Measurements from ENCODE around the gene USP54. TPM values are rescaled to one million over a fixed set of nuclear protein-coding genes. Genes with fewer than 3 reads are reported as not detected.

USP54 gene
- total RNA-seq, 1 experiment from 2014 or later: 37.9 TPM

GRCh38 chr10:73561192-73561591 lies 29.9 kb downstream of the USP54 start:
- TF ChIP-seq, protein P1, sequence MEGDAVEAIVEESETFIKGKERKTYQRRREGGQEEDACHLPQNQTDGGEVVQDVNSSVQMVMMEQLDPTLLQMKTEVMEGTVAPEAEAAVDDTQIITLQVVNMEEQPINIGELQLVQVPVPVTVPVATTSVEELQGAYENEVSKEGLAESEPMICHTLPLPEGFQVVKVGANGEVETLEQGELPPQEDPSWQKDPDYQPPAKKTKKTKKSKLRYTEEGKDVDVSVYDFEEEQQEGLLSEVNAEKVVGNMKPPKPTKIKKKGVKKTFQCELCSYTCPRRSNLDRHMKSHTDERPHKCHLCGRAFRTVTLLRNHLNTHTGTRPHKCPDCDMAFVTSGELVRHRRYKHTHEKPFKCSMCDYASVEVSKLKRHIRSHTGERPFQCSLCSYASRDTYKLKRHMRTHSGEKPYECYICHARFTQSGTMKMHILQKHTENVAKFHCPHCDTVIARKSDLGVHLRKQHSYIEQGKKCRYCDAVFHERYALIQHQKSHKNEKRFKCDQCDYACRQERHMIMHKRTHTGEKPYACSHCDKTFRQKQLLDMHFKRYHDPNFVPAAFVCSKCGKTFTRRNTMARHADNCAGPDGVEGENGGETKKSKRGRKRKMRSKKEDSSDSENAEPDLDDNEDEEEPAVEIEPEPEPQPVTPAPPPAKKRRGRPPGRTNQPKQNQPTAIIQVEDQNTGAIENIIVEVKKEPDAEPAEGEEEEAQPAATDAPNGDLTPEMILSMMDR (conservative IDR thresholded peaks at IDR 0.05): no peak
- no peak overlapping the region for H2BK12ac ChIP-seq (ENCODE audit: insufficient read length, low read depth, low read length)
- no peak overlapping the region for H4K5ac ChIP-seq (ENCODE audit: insufficient read length, low read depth, low read length)
- no peaks in the 10 kb centered on the region for H3K27me3 ChIP-seq (ENCODE audit: insufficient read depth, low read length)
- H3T11ph ChIP-seq (ENCODE audit: low read length): no peak overlapping the region
- H3K4ac ChIP-seq (ENCODE audit: low read depth, low read length): no peak overlapping the region
- Mint-ChIP-seq H3K4me3 (no peak overlapping the region), H3K4me1 (no peaks in the 10 kb centered on the region), H3K27me3 (ENCODE audit: low read depth) (no peaks in the 10 kb centered on the region), H3K27ac (no peak overlapping the region), H3K36me3 (ENCODE audit: insufficient read depth in 1 of 3, low read depth in 3 of 3) (peaks cover 0 to 10% (median 0%) of the 10 kb centered on the region in 3 experiments; a peak in 3 of 7 replicates), H3K9me3 (no peaks in the 10 kb centered on the region)
- no peaks in the 10 kb centered on the region for H3K4me1 ChIP-seq (ENCODE audit: insufficient read depth, low read length)
- H2AFZ ChIP-seq (ENCODE audit: low read length): no peak overlapping the region
- H3K4me2 ChIP-seq (ENCODE audit: insufficient read depth, insufficient read length, low read length): no peak overlapping the region
- no CpG with 5 or more reads among the region's 1 CpG for WGBS (ENCODE audit: extremely low coverage, insufficient read length, low lambda C conversion rate)
- H3K27ac ChIP-seq (ENCODE audit: insufficient read length, low read depth, low read length): no peak overlapping the region
- H3K56ac ChIP-seq (ENCODE audit: insufficient read length, low read depth, low read length): no peak overlapping the region
- no peaks in the 10 kb centered on the region for H3K79me1 ChIP-seq (ENCODE audit: insufficient read depth, low read depth, low read length, poor library complexity, severe bottlenecking)
- H2AK5ac ChIP-seq (ENCODE audit: insufficient read length, low read length): no peak overlapping the region
- no peak overlapping the region for H2BK15ac ChIP-seq (ENCODE audit: low read depth, low read length)
- no peak overlapping the region for H3K14ac ChIP-seq (ENCODE audit: insufficient read depth, low read length)
- no peaks in the 10 kb centered on the region for H3K79me2 ChIP-seq (ENCODE audit: insufficient read depth, low read length)
- no peak overlapping the region for H4K8ac ChIP-seq (replicated peaks; ENCODE audit: insufficient read length, low read depth, low read length)
- no peak overlapping the region for H3K23ac ChIP-seq (ENCODE audit: insufficient read length, low read depth, low read length)
- H2BK120ac ChIP-seq (ENCODE audit: low read depth, low read length, poor library complexity, severe bottlenecking): no peak overlapping the region
- no peak overlapping the region for H3K18ac ChIP-seq (ENCODE audit: insufficient read length, low read depth, low read length)
- no peaks in the 10 kb centered on the region for H4K20me1 ChIP-seq (ENCODE audit: control insufficient read depth, insufficient read depth, insufficient read length)
- no peak overlapping the region for H3K9ac ChIP-seq (ENCODE audit: extremely low read depth, insufficient read length, low read length)
- DNase-seq: no peak
- H4K91ac ChIP-seq (ENCODE audit: insufficient read length, low read depth, low read length): no peak overlapping the region
- H3K9me3 ChIP-seq (ENCODE audit: control insufficient read depth, low read depth, low read length): no peaks in the 10 kb centered on the region
- no peaks in the 10 kb centered on the region for H3K23me2 ChIP-seq (ENCODE audit: insufficient read length, low read depth, low read length, poor library complexity, severe bottlenecking)
- H2BK20ac ChIP-seq (ENCODE audit: low read depth, low read length, poor library complexity, severe bottlenecking): no peak overlapping the region
- H2BK5ac ChIP-seq (ENCODE audit: insufficient read length, low read length): no peak overlapping the region

Data from H9 (cell line).